Panc1 (cell line): Measurements from ENCODE around the gene DSCAM. TPM values are rescaled to one million over a fixed set of nuclear protein-coding genes. Genes with fewer than 3 reads are reported as not detected.

ENCODE experiments used
- ATAC-seq: fragments of 200-7000 bp; cut with Tn5 transposase; 2 replicates; pipeline ENCODE4 v1.9.1; 2020; ENCODE audit warnings: mild to moderate bottlenecking, moderate library complexity
- BruUV-seq: library from RNA; stranded (reverse); fragments of 400-500 nt; replicated peaks from 2 replicates; lab custom pipeline; 2021; lab: Mats Ljungman, UMichigan
- CTCF ChIA-PET: fragments of 300-600 bp; sonication (Branson Sonifier 250); formaldehyde crosslinking; loops from one replicate; lab custom pipeline; 2022; ENCODE audit warnings: antibody characterized with exemption; lab: Charles Lee
- POLR2A ChIA-PET: fragments of 300-600 bp; sonication (Branson Sonifier 250); formaldehyde crosslinking; loops from one replicate; lab custom pipeline; 2022; ENCODE audit warnings: antibody characterized with exemption; lab: Charles Lee
- DNase-seq: peaks from one replicate; pipeline ENCODE4 v3.0.0-alpha.2; 2010; ENCODE audit warnings: low read depth, low spot score
- H3K27ac ChIP-seq: 2 replicates; pipeline ENCODE4 v1.5.1; 2011; ENCODE audit warnings: mild to moderate bottlenecking, low read length, inconsistent platforms
- H3K27me3 ChIP-seq: fragments of 200-500 bp; sonication (Bioruptor generic); 2 replicates; pipeline ENCODE4 v1.6.0; 2014; ENCODE audit warnings: low read length, inconsistent platforms; ENCODE audit not compliant: control insufficient read depth, insufficient read depth
- H3K36me3 ChIP-seq: fragments of 200-500 bp; sonication (Bioruptor generic); 2 replicates; pipeline ENCODE4 v1.5.1; 2014; ENCODE audit warnings: inconsistent platforms, mild to moderate bottlenecking, low read length, moderate library complexity; ENCODE audit not compliant: control insufficient read depth, insufficient read depth
- H3K4me1 ChIP-seq: 2 replicates; pipeline ENCODE4 v1.5.1; 2011; ENCODE audit warnings: inconsistent platforms, mild to moderate bottlenecking, low read length, moderate library complexity; ENCODE audit not compliant: control insufficient read depth, insufficient read depth
- H3K4me3 ChIP-seq, 2 experiments: 2 replicates each; pipeline ENCODE4 v1.5.1; 2011 to 2012; ENCODE audit warnings: low read depth in 2 of 2, low read length in 2 of 2, mild to moderate bottlenecking in 2 of 2, inconsistent platforms in 1 of 2, moderate library complexity in 1 of 2
- H3K9me3 ChIP-seq: fragments of 200-500 bp; sonication (Bioruptor generic); 2 replicates; pipeline ENCODE4 v1.5.1; 2014; ENCODE audit warnings: low read depth, mild to moderate bottlenecking, inconsistent platforms, low read length, moderate library complexity; ENCODE audit not compliant: control insufficient read depth, insufficient read depth
- CTCF ChIP-seq: fragments of 450-650 bp; IDR thresholded peaks from 2 replicates; pipeline ENCODE4 v1.5.1; 2017; ENCODE audit warnings: mild to moderate bottlenecking
- POLR2AphosphoS5 ChIP-seq: IDR thresholded peaks from 2 replicates; pipeline ENCODE4 v1.6.1; 2012; ENCODE audit warnings: mild to moderate bottlenecking, low read depth, low read length, moderate library complexity
- REST ChIP-seq, 2 experiments: IDR thresholded peaks; 2 replicates each; pipeline ENCODE4 v1.6.1; 2011 to 2012; ENCODE audit warnings: low read depth in 2 of 2, control low read depth in 1 of 2, low read length in 1 of 2, mild to moderate bottlenecking in 1 of 2, moderate library complexity in 1 of 2; ENCODE audit not compliant: insufficient read depth in 1 of 2
- SIN3A ChIP-seq: IDR thresholded peaks from 2 replicates; pipeline ENCODE4 v1.6.1; 2012; ENCODE audit warnings: low read depth, mild to moderate bottlenecking, low read length, moderate library complexity, borderline replicate concordance; ENCODE audit not compliant: insufficient read depth
- TCF7L2 ChIP-seq: IDR thresholded peaks from 2 replicates; pipeline ENCODE4 v1.6.1; 2011; ENCODE audit warnings: mild to moderate bottlenecking, low read depth, low read length, inconsistent platforms
- in situ Hi-C: cut with HindIII; loops from 2 replicates; pipeline ENCODE4 v1.10.0; 2016; ENCODE audit warnings: low sequenced_read_pairs, low pct_unique_long_range_greater_than_20kb
- intact Hi-C: fragments of 100-400 bp; cut with micrococcal nuclease; formaldehyde crosslinking; loops from one replicate; pipeline ENCODE4 v1.10.0; 2022; ENCODE audit not compliant: unreplicated experiment
- total RNA-seq: library from RNA; stranded (reverse); gene quantifications from one replicate; pipeline ENCODE4 v1.2.1, GENCODE V29; 2021; ENCODE audit not compliant: unreplicated experiment

The DSCAM gene
- total RNA-seq, 1 experiment from 2014 or later = not detected

- no peaks in the 10 kb centered on the region for H3K9me3 ChIP-seq
- DNase-seq (no peak), ATAC-seq (no peak)
- H3K27ac ChIP-seq = no peak overlapping the region
- H3K27me3 ChIP-seq = peaks cover 12% of the 10 kb centered on the region
- BruUV-seq = no TSS peak
- no peak overlapping the region for H3K4me3 ChIP-seq
- in situ Hi-C loops (no loop called here), intact Hi-C loops (loop anchor here (10.0 kb wide), 1 partner anchor 219 kb away; no protein-coding TSS in a partner anchor)
- TF ChIP-seq REST (IDR thresholded peaks at IDR 0.05; ENCODE audit: insufficient read depth in 1 of 2, low read depth in 2 of 2, low read length in 1 of 2) (no peak), POLR2AphosphoS5 (no peak), SIN3A (no peak), CTCF (no peak)
- H3K4me1 ChIP-seq = no peaks in the 10 kb centered on the region
- no peaks in the 10 kb centered on the region for H3K36me3 ChIP-seq
- POLR2A ChIA-PET = no interaction called here
- CTCF ChIA-PET = no interaction called here
Observed at GRCh38 chr21:40846103-40846502, 855 bp downstream of the DSCAM start.

- DNase-seq (no peak), ATAC-seq (no peak)
- H3K4me1 ChIP-seq = no peaks in the 10 kb centered on the region
- BruUV-seq = no TSS peak
- no peak overlapping the region for H3K4me3 ChIP-seq
- TF ChIP-seq REST (IDR thresholded peaks at IDR 0.05; ENCODE audit: insufficient read depth in 1 of 2, low read depth in 2 of 2, low read length in 1 of 2) (no peak), TCF7L2 (no peak), POLR2AphosphoS5 (no peak), SIN3A (no peak), CTCF (no peak)
- H3K27ac ChIP-seq = no peak overlapping the region
- no peaks in the 10 kb centered on the region for H3K9me3 ChIP-seq
- in situ Hi-C loops (no loop called here), intact Hi-C loops (loop anchor here (10.0 kb wide), 1 partner anchor 219 kb away; no protein-coding TSS in a partner anchor)
- H3K27me3 ChIP-seq = peaks cover 16% of the 10 kb centered on the region
- H3K36me3 ChIP-seq = no peaks in the 10 kb centered on the region
- POLR2A ChIA-PET = no interaction called here
- CTCF ChIA-PET = no interaction called here
Observed at GRCh38 chr21:40845441-40845995, 1.4 kb downstream of the DSCAM start.
